HepG2 (cell line): ENCODE results near the gene MT1M. TPM values are rescaled to one million over a fixed set of nuclear protein-coding genes. Genes with fewer than 3 reads are reported as not detected.
A peak's percentile ranks its signal among the peaks of the same experiment; 100 is the strongest.

ENCODE experiments used
- ATM ChIP-seq: fragments of 450-650 bp; IDR thresholded peaks from 2 replicates; pipeline ENCODE4 v1.7.1; 2017; ENCODE audit warnings: mild to moderate bottlenecking, borderline replicate concordance
- EEA1 ChIP-seq: sonication (generic); formaldehyde crosslinking; IDR thresholded peaks from 2 replicates; pipeline ENCODE4 v1.5.1; 2020; ENCODE audit warnings: mild to moderate bottlenecking, missing genetic modification reagents, borderline replicate concordance
- FOXK1 ChIP-seq: sonication (generic); formaldehyde crosslinking; IDR thresholded peaks from 2 replicates; pipeline ENCODE4 v1.4.0; 2020; ENCODE audit warnings: low read depth, missing genetic modification reagents, borderline replicate concordance
- GTF2F1 ChIP-seq: fragments of 150-350 bp; IDR thresholded peaks from 2 replicates; pipeline ENCODE4 v1.6.1; 2014; ENCODE audit warnings: low read length
- HNF4A ChIP-seq: sonication (generic); formaldehyde crosslinking; IDR thresholded peaks from 2 replicates; pipeline ENCODE4 v1.4.0; 2020; ENCODE audit warnings: missing genetic modification reagents
- KDM4B ChIP-seq: sonication (generic); formaldehyde crosslinking; IDR thresholded peaks from 2 replicates; pipeline ENCODE4 v1.4.0; 2020; ENCODE audit warnings: missing genetic modification reagents
- MEF2D ChIP-seq: sonication (generic); formaldehyde crosslinking; IDR thresholded peaks from 2 replicates; pipeline ENCODE4 v1.5.1; 2020; ENCODE audit warnings: mild to moderate bottlenecking, missing genetic modification reagents
- NR2F6 ChIP-seq, 2 experiments: IDR thresholded peaks; 2 replicates each; pipeline ENCODE4 v1.6.1; 2016; ENCODE audit warnings: antibody characterized with exemption in 1 of 2, mild to moderate bottlenecking in 1 of 2
- ONECUT2 ChIP-seq: sonication (generic); formaldehyde crosslinking; IDR thresholded peaks from 2 replicates; pipeline ENCODE4 v1.4.0; 2020; ENCODE audit warnings: missing genetic modification reagents
- PLRG1 ChIP-seq: fragments of 450-650 bp; conservative IDR thresholded peaks from 2 replicates; pipeline ENCODE4 v1.6.1; 2016
- RORA ChIP-seq: sonication (generic); formaldehyde crosslinking; IDR thresholded peaks from 2 replicates; pipeline ENCODE4 v1.5.0; 2020; ENCODE audit warnings: mild to moderate bottlenecking, missing genetic modification reagents, moderate library complexity
- SPEN ChIP-seq: sonication (generic); formaldehyde crosslinking; IDR thresholded peaks from 2 replicates; pipeline ENCODE4 v1.5.1; 2020; ENCODE audit warnings: low read depth, mild to moderate bottlenecking, missing genetic modification reagents
- ZNF225 ChIP-seq: sonication (generic); formaldehyde crosslinking; IDR thresholded peaks from 2 replicates; pipeline ENCODE4 v1.4.0; 2020; ENCODE audit warnings: mild to moderate bottlenecking, missing genetic modification reagents
- polyA plus RNA-seq, 8 experiments: library from polyadenylated mRNA; depleted of rRNA in 3 of 8; stranded (reverse) in 7 of 8; unstranded in 1 of 8; fragments of >200 nt; fragmentation: Illumina TruSeq in 4 of 8; extraction: Trizol in 4 of 8; gene quantifications; 2 replicates each; pipeline versions ENCODE4 v1.2.1 to v1.2.3, GENCODE V29; 2011 to 2016; ENCODE audit warnings: low read depth in 4 of 8, missing spikeins in 1 of 8, mixed read lengths in 1 of 8; ENCODE audit not compliant: insufficient read depth in 1 of 8
- total RNA-seq, 5 experiments: library from RNA; depleted of rRNA; stranded (reverse); fragments of >200 nt; fragmentation: Illumina TruSeq; extraction: Trizol; gene quantifications; 2 replicates each; pipeline ENCODE4 v1.2.3, GENCODE V29; 2016; ENCODE audit warnings: low read depth in 1 of 5
- TF ChIP-seq, protein P1 (sequence below): sonication (generic); formaldehyde crosslinking; conservative IDR thresholded peaks from 2 replicates; pipeline ENCODE4 v1.4.0; 2020; ENCODE audit warnings: missing genetic modification reagents
- TF ChIP-seq, protein P2 (sequence below): sonication (generic); formaldehyde crosslinking; IDR thresholded peaks from 2 replicates; pipeline ENCODE4 v1.4.0; 2020; ENCODE audit warnings: missing genetic modification reagents, borderline replicate concordance
- TF ChIP-seq, protein P3 (sequence below): sonication (generic); formaldehyde crosslinking; IDR thresholded peaks from 2 replicates; pipeline ENCODE4 v1.4.0; 2020; ENCODE audit warnings: missing genetic modification reagents
- TF ChIP-seq, protein P4 (sequence below): IDR thresholded peaks from 2 replicates; pipeline ENCODE4 v1.6.1; 2016; ENCODE audit warnings: missing compliant biosample characterization, missing genetic modification reagents, borderline replicate concordance

MT1M gene
- total and polyA plus RNA-seq, 2 of the 13 experiments (the other 11 are each of a cell fraction or from before 2014, with no cell fraction given): 4.6 TPM; not detected in 1

DNA sequence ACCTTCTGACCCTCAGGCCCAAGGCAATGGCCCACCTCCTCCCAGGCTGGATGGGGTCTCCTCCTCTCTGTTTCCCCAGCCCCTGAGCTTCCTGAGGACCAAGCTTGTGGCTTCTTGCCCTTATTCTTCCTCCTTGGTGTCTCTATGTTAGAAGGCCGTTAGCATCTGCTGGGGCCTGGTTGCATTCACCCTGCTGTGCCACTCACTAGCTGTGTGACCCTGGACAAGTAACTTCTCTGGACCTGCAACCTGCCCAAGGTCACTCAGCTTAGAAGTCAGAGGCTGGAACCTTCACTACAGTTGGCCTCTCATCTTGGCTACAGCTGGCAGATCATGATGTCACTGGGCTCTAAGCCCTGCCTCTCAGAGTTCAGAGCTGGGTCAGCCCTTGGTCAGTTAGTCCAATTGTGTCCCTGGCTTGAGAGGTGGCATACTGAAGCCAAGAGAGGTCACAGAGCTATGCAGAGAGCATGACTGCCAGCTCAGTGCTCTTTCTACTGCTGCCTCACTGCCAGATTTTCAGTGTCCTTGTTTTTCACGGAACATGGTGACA lies 21.1 kb upstream of the MT1M start (continued):
- TF ChIP-seq ONECUT2: no peak
- TF ChIP-seq SPEN: peak; percentile 29; the same call in 1 of the 2 replicates
- TF ChIP-seq MEF2D: 0 out of 2 replicates have a peak, but pooled peaks have one; percentile 22
- no peak for TF ChIP-seq EEA1 (CRISPR knock-in tag)
- 0 out of 2 replicates have a peak, but pooled peaks have one; percentile 37 for TF ChIP-seq KDM4B
- TF ChIP-seq FOXK1 (CRISPR knock-in tag): no peak
- no peak for TF ChIP-seq ZNF225 (CRISPR knock-in tag)
- TF ChIP-seq, protein P1, sequence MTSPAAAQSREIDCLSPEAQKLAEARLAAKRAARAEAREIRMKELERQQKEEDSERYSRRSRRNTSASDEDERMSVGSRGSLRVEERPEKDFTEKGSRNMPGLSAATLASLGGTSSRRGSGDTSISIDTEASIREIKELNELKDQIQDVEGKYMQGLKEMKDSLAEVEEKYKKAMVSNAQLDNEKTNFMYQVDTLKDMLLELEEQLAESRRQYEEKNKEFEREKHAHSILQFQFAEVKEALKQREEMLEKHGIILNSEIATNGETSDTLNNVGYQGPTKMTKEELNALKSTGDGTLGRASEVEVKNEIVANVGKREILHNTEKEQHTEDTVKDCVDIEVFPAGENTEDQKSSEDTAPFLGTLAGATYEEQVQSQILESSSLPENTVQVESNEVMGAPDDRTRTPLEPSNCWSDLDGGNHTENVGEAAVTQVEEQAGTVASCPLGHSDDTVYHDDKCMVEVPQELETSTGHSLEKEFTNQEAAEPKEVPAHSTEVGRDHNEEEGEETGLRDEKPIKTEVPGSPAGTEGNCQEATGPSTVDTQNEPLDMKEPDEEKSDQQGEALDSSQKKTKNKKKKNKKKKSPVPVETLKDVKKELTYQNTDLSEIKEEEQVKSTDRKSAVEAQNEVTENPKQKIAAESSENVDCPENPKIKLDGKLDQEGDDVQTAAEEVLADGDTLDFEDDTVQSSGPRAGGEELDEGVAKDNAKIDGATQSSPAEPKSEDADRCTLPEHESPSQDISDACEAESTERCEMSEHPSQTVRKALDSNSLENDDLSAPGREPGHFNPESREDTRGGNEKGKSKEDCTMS (CRISPR knock-in tag): no peak
- TF ChIP-seq, protein P2, sequence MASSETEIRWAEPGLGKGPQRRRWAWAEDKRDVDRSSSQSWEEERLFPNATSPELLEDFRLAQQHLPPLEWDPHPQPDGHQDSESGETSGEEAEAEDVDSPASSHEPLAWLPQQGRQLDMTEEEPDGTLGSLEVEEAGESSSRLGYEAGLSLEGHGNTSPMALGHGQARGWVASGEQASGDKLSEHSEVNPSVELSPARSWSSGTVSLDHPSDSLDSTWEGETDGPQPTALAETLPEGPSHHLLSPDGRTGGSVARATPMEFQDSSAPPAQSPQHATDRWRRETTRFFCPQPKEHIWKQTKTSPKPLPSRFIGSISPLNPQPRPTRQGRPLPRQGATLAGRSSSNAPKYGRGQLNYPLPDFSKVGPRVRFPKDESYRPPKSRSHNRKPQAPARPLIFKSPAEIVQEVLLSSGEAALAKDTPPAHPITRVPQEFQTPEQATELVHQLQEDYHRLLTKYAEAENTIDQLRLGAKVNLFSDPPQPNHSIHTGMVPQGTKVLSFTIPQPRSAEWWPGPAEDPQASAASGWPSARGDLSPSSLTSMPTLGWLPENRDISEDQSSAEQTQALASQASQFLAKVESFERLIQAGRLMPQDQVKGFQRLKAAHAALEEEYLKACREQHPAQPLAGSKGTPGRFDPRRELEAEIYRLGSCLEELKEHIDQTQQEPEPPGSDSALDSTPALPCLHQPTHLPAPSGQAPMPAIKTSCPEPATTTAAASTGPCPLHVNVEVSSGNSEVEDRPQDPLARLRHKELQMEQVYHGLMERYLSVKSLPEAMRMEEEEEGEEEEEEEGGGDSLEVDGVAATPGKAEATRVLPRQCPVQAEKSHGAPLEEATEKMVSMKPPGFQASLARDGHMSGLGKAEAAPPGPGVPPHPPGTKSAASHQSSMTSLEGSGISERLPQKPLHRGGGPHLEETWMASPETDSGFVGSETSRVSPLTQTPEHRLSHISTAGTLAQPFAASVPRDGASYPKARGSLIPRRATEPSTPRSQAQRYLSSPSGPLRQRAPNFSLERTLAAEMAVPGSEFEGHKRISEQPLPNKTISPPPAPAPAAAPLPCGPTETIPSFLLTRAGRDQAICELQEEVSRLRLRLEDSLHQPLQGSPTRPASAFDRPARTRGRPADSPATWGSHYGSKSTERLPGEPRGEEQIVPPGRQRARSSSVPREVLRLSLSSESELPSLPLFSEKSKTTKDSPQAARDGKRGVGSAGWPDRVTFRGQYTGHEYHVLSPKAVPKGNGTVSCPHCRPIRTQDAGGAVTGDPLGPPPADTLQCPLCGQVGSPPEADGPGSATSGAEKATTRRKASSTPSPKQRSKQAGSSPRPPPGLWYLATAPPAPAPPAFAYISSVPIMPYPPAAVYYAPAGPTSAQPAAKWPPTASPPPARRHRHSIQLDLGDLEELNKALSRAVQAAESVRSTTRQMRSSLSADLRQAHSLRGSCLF (CRISPR knock-in tag): no peak
- no peak for TF ChIP-seq ATM
- TF ChIP-seq RORA (CRISPR knock-in tag): no peak
- TF ChIP-seq, protein P3, sequence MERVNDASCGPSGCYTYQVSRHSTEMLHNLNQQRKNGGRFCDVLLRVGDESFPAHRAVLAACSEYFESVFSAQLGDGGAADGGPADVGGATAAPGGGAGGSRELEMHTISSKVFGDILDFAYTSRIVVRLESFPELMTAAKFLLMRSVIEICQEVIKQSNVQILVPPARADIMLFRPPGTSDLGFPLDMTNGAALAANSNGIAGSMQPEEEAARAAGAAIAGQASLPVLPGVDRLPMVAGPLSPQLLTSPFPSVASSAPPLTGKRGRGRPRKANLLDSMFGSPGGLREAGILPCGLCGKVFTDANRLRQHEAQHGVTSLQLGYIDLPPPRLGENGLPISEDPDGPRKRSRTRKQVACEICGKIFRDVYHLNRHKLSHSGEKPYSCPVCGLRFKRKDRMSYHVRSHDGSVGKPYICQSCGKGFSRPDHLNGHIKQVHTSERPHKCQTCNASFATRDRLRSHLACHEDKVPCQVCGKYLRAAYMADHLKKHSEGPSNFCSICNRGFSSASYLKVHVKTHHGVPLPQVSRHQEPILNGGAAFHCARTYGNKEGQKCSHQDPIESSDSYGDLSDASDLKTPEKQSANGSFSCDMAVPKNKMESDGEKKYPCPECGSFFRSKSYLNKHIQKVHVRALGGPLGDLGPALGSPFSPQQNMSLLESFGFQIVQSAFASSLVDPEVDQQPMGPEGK (CRISPR knock-in tag): 0 out of 2 replicates have a peak, but pooled peaks have one; percentile 14
- 0 out of 2 replicates have a peak, but pooled peaks have one; percentile 10 for TF ChIP-seq HNF4A
- TF ChIP-seq GTF2F1: no peak
- TF ChIP-seq NR2F6 (IDR thresholded peaks at IDR 0.05): no peak; the same call in 1 of the 2 replicates
- TF ChIP-seq NR2F6 (CRISPR knock-in tag; IDR thresholded peaks at IDR 0.05): peak; percentile 61; the same call in 1 of the 2 replicates
- no peak for TF ChIP-seq PLRG1
- TF ChIP-seq, protein P4, sequence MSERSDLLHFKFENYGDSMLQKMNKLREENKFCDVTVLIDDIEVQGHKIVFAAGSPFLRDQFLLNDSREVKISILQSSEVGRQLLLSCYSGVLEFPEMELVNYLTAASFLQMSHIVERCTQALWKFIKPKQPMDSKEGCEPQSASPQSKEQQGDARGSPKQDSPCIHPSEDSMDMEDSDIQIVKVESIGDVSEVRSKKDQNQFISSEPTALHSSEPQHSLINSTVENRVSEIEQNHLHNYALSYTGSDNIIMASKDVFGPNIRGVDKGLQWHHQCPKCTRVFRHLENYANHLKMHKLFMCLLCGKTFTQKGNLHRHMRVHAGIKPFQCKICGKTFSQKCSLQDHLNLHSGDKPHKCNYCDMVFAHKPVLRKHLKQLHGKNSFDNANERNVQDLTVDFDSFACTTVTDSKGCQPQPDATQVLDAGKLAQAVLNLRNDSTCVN (CRISPR knock-in tag): no peak
